SK-N-DZ (cell line): ENCODE measurements around the gene LDLRAD4.

Experiments
- DNase-seq: peaks from one replicate; pipeline ENCODE4 v3.0.0-alpha.2; 2015; ENCODE audit warnings: low spot score

Gene LDLRAD4

GRCh38 chr18:13503836-13504235 lies 285.3 kb downstream of the LDLRAD4 start:
- DNase-seq: no peak

DNA sequence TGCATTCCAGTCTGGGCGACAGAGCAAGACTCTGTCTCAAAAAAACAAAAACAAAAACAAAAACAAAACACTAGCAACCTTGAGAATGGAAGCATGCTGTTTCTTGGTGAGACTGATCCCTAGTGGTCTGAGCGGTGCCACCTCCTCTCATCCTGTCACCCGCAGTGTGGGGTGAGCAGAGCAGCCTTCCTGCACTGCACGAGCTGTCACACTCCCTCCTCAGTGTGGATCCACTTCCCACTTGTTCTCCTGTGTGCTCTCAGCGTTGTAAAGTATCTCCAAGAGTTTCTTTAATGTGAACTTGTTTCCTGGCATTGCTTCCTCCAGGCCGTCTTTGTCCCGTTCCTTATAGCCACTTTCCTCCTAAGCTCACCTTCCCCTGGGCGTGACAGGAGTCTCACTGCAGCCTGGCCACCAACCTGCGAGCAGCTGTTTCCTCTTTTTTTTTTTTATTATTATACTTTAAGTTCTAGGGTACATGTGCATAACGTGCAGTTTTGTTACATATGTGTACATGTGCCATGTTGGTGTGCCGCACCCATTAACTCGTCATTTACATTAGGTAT lies 287.3 kb downstream of the LDLRAD4 start:
- no peak for DNase-seq

DNA sequence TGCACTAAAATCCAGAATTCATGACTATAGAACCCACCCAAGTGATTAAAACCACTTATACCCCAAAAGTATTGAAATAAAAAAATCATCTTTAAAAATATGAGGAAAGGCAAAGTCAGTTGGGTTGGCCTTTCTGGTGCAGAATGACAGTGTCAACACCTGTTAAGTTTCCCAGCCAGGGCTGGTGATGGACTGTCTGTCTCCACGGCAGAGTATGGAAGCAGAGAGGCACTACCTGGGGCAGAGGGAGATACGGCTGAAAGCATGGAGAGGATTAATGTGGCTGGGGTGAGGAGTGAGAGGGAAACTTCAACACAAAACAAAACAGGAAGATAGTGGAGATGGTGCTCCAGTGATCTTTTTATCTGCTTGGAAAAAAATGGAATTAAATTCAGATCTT lies 292.0 kb downstream of the LDLRAD4 start:
- DNase-seq: no peak

GRCh38 chr18:13511961-13512577 lies 293.5 kb downstream of the LDLRAD4 start:
- DNase-seq: no peak

GRCh38 chr18:13513021-13513420 lies 294.5 kb downstream of the LDLRAD4 start:
- peak; percentile 38 for DNase-seq

DNA sequence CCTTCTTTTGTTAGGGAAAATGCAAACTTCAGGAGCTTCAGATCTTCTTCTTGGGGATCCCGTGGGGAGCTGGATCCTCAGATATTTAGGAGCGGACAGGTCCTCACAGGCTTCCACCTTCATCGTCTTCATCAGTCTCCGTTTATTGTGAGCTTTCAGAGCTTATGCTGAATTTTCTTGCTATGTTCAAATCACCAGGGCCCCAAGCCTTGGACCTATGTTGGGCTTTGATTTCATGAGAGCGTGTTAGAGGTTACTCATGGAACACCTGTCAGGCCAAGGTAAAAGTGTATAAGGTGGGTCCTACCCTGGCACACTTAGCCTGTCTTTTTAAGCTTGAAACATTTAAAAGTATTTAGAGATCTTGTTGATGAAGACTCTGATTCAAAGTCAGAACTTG lies 294.9 kb downstream of the LDLRAD4 start:
- DNase-seq: no peak

GRCh38 chr18:13514558-13514957 lies 296.0 kb downstream of the LDLRAD4 start:
- DNase-seq: no peak

DNA sequence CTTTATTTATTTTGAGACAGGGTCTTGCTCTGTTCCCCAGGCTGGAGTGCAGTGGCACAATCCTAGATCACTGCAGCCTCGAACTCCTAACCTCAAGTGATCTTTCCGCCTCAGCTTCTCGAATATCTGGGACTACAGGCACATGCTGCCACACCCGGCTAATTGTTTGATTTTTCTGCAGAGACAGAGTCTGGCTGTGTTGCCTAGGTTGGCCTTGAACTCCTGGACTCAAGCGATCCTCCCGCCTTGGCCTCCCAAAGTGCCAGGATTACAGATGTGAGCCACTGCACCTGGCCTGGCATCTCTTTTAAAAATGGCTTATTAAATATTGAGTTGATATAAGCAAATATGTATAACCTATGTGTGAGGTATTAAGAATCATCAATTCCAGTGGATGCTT lies 298.3 kb downstream of the LDLRAD4 start:
- no peak for DNase-seq

DNA sequence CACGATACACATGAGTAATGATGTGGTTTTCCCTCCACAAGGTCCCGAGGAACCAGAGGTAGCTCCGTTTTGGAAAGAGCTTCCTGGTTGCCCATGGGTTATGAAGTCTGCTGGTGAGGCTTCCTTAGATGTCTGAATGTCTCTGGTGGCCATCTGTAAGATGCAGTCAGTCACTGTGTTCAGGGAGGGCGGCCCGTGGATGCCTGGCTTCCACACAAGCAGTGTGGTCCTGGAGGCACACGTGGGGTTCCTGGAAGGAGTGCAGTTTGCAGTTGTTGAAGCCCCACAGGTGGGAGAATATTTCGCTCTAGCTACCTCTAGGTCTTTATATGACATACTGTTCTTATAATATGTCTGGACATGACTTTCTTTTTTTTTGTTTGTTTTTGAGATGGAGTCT lies 298.8 kb downstream of the LDLRAD4 start:
- no peak for DNase-seq

DNA sequence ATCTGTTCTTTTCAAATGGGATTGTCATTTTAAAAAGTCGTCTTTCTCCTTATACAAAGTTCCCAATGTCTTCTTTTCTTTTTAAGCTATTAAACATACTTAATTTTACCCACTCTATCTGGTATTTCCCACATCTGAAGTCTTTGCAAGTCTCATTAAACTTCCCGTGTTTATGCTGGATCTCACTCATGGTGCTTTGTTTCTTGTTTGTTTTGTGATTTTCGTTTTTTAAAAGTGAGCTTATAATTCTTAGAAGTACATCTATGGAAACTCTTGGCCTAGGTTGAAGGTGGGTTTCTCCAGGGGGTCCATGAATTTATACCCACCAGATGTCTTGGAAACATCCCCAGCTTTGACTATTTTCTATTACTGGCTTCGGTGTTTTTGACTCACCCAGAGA lies 299.8 kb downstream of the LDLRAD4 start:
- DNase-seq: no peak

GRCh38 chr18:13520306-13520705 lies 301.7 kb downstream of the LDLRAD4 start:
- DNase-seq: no peak

GRCh38 chr18:13520741-13521140 lies 302.2 kb downstream of the LDLRAD4 start:
- DNase-seq: no peak

DNA sequence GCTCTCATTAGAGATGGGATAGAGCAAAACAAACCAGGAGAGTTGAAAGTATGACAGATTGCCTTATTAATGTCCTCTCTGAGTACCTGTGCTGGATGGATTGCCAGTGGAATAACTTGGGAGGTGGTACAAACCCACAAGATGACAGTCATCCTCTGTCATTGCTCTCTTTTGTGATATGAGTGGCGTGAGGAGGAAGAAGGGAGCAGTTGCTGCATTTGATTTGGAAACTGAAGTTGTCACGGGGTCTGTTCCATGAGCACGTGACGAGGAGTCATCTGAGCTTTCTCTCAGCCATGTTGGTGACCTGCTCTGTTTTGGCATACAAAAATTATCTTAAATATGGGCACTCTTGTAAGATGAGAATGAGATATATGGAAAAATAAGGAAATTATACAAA lies 302.9 kb downstream of the LDLRAD4 start:
- no peak for DNase-seq

DNA sequence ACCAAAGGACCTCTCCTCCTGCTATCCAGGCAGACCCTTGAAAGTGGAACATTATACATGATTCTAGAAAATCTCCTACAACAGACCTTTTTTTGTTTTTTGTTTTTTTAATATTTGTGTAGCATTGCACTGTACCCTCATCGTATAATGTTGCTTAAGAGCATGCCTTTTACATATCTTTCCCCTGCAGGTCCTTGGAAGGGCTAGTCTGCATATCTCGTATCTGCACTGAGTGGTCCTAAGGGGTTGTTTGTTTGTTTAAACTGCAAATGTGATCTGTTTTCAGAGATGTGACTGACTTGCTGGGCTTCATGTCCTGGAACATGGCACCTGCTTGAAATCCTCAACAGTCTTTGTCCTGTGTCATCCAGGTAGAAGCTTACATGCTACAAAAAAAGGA lies 303.7 kb downstream of the LDLRAD4 start:
- DNase-seq: no peak

- no peak for DNase-seq
Measured at GRCh38 chr18:13522861-13523660, 304.5 kb downstream of the LDLRAD4 start.

DNA sequence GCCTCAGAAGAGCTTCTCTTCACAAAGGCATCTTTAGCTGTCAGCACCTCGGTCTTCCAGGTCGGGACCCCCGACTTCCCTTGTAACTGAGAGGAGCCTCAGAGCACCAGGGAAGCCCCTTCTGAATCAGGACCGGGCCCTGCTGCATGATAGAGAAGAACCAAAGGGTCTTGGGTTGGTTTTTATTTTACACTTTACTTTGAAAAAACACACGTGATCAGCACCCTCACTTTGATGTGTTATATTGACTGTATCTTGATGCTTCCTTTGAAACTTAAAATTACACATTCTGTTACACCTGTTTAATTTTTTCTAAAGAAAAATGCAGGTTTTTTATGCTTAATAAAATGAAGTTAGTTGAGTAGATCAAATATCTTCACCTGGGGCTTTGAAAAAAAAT lies 305.5 kb downstream of the LDLRAD4 start:
- DNase-seq: no peak

DNA sequence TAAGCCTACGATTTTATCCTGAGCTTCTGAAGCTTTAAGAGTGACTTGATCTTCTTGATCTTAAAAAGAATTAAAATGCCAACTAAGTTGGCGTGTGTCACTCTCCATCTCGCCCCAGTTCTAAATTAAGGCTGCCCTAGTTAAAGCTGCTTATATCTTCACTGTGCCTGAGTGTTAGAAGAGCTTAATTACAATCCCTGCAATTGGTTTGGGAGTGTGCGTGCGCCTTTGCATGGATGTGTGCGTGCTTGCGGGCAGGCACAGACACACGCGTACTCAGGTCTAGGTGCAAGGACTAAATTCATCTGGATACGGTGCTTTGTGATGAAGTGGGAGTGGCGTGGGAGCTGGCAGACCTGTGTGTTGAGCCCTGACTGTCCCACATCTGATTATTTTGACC lies 306.3 kb downstream of the LDLRAD4 start:
- no peak for DNase-seq

DNA sequence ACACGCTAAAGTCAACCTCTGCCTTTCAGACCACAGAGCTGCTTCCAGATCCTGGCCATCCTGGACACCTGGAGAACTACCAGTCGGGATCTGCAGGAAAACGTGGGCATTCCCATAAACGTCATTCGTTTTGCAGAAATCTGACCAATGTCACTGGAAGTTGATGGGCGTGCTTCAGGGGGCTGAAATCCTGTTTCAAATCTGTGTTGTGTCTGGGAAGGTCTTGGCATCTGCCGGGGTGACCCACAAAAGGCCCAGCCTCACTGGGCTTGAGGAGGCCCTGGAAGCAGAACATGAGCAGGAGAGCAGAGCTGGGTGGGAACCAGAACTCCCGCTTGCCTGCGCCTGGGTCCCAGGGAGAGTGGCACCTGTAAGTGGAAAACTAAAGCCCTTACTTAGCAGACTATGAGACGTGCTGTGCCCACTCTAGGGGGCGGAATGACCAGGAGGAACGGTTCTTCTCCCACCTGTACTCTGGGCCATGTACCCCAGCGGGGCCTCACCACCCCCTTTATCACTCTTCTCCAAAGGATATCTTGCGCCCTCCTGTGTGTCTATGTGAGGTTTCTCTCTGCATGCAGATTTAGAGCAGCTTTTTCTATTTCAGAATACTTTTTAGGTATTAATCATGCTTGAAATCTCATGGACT lies 306.9 kb downstream of the LDLRAD4 start:
- DNase-seq: no peak

DNA sequence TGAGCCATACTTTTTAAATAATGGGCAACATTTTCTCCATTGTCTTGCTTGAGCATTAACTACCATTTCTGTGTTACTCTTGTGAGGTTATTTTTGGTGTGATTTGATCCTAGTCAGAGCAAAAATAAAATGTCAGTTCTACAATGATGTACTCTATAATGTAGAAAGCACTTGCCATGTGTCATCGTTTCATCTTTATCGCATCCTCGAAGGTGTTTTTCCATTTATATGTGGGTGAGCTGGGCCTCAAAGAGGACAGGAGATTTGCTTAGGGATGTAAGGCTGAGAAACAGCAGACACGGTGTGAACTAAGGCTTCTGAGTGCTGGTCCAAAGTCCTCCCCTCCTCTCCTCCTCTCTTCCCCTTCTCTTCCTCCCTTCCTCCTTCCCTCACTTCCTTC lies 308.0 kb downstream of the LDLRAD4 start:
- DNase-seq: no peak

DNA sequence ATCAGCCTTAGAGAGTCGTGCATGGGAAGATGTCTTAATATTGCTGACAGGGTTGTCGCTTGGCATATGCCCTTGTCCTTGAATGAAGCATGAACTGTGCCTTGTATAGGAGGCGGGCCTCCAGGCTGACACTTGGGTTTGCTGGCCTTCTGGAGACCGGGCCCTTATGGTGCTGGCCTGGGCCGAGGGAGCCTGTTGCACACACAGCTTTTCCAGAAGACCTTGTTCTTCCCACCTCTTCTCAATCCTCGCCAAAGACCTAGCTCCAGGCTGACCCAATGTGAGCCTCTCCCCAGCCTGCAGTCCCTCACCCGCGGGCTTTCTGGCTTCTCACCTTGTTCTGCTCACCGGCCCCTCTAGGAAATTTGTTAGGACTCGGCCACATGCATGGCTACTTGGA lies 308.7 kb downstream of the LDLRAD4 start:
- DNase-seq: no peak

GRCh38 chr18:13527730-13528129 lies 309.2 kb downstream of the LDLRAD4 start:
- no peak for DNase-seq

- DNase-seq: no peak
Measured at GRCh38 chr18:13528739-13529392, 310.3 kb downstream of the LDLRAD4 start.
